Body of pancreas (tissue), 4 donors: Measurements from ENCODE around the gene ACP2. TPM values are rescaled to one million over a fixed set of nuclear protein-coding genes. Genes with fewer than 3 reads are reported as not detected.
"Not testable (repeated sequence)": the region's sequence is repeated elsewhere in the genome, so short reads cannot be mapped to it uniquely, and the experiment has no call there.

Source experiments
- ATAC-seq: fragments of 150-250 bp; one replicate; pipeline ENCODE4 v1.9.1; 2016
- DNase-seq, 4 donors: peaks; one replicate each; pipeline ENCODE4 v3.0.0-alpha.2; 2019
- H3K27ac ChIP-seq, 4 donors: fragments of 200-600 bp; sonication (generic); 1 replicate in 3 of 4; 2 replicates in 1 of 4; pipeline versions ENCODE4 v1.5.1 to v1.6.1; 2016 to 2019; ENCODE audit warnings: mild to moderate bottlenecking in 1 of 4, mixed read lengths in 1 of 4, moderate library complexity in 1 of 4
- H3K27me3 ChIP-seq, 2 donors: fragments of 200-600 bp; sonication (generic); one replicate each; pipeline ENCODE4 v1.6.0; 2016; ENCODE audit warnings: mild to moderate bottlenecking in 1 of 2
- H3K36me3 ChIP-seq, 2 donors: fragments of 200-600 bp; sonication (generic); replicated peaks in 1 of 2; 2 replicates each; pipeline ENCODE4 v1.5.1; 2016; ENCODE audit warnings: low read depth in 2 of 2; ENCODE audit not compliant: insufficient read depth in 1 of 2
- H3K4me1 ChIP-seq: fragments of 200-600 bp; sonication (generic); one replicate; pipeline ENCODE4 v1.6.0; 2016
- H3K4me3 ChIP-seq, 2 donors: fragments of 200-600 bp; sonication (generic); 1 replicate in 1 of 2; 2 replicates in 1 of 2; pipeline ENCODE4 v1.5.1; 2016 to 2019
- H3K9me3 ChIP-seq, 3 donors: fragments of 200-600 bp; sonication (generic); 1 replicate in 2 of 3; 2 replicates in 1 of 3; pipeline ENCODE4 v1.5.1; 2016
- POLR2A ChIP-seq, 3 donors: fragments of 450-650 bp; IDR thresholded peaks; one replicate each; pipeline ENCODE4 v1.6.1; 2016; ENCODE audit warnings: antibody characterized with exemption in 3 of 3, mild to moderate bottlenecking in 2 of 3
- WGBS, 2 donors: methylation state at CpG; one replicate each; pipeline ENCODE4 v1.1.5; 2017; 5-methylcytosine and 5-hydroxymethylcytosine counted together
- intact Hi-C: fragments of 100-400 bp; cut with DNase I; formaldehyde crosslinking; loops from one replicate; pipeline ENCODE4 v1.15.1; 2023
- total RNA-seq, 2 donors: library from RNA; depleted of rRNA; stranded (reverse); fragments of >200 nt; gene quantifications; one replicate each; pipeline ENCODE4 v1.1.0, GENCODE V29; 2016
- TF ChIP-seq, protein P1 (sequence below), 7 experiments: fragments of 450-650 bp in 4 of 7; fragments of 200-600 bp in 3 of 7; sonication (generic) in 3 of 7; IDR thresholded peaks; one replicate each; pipeline ENCODE4 v1.5.1; 2016 to 2019; ENCODE audit warnings: antibody characterized with exemption in 7 of 7

Gene ACP2
- total RNA-seq, 2 donors from 2014 or later, result 31.6 to 43.1 TPM

DNA sequence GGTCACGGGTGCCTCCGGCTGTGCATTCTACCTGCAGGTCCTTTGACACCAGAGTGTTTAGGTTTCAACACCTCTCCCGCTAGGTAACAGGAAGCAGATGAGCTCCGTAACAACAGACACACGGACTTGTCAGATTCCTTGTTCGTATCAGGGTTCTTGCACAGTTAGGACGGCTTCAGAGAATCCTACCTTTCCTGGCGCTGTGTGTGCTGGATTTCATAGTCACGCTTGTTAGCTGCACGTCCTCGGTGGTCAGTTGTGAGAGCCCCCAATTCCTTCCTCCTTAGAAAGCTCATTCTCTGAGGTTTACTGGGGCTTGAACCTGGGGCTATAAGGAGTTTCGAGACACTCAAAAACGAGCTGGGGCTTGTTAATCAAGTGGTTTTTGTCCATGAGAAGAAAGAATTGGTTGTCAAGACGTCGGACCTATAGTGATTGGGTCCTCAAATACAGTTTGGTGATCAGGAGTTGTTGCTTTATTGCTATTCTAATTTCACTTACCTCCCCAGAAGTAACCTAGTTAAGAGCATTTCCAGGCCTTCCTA is 33.2 kb downstream of the ACP2 start:
- peak overlapping the region; percentile 72 to 97 (median 94) for H3K27ac ChIP-seq
- DNase-seq, result no peak
- TF ChIP-seq POLR2A (IDR thresholded peaks at IDR 0.05), result no peak
- TF ChIP-seq, protein P1, sequence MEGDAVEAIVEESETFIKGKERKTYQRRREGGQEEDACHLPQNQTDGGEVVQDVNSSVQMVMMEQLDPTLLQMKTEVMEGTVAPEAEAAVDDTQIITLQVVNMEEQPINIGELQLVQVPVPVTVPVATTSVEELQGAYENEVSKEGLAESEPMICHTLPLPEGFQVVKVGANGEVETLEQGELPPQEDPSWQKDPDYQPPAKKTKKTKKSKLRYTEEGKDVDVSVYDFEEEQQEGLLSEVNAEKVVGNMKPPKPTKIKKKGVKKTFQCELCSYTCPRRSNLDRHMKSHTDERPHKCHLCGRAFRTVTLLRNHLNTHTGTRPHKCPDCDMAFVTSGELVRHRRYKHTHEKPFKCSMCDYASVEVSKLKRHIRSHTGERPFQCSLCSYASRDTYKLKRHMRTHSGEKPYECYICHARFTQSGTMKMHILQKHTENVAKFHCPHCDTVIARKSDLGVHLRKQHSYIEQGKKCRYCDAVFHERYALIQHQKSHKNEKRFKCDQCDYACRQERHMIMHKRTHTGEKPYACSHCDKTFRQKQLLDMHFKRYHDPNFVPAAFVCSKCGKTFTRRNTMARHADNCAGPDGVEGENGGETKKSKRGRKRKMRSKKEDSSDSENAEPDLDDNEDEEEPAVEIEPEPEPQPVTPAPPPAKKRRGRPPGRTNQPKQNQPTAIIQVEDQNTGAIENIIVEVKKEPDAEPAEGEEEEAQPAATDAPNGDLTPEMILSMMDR (IDR thresholded peaks at IDR 0.05), result no peak
- 6 to 12% methylated on average over 4 to 15 of the region's 15 CpGs for WGBS, 2 donors
- peaks cover 39% of the 10 kb centered on the region for H3K4me1 ChIP-seq
- peak overlapping the region in 1 of 2 donors; percentile 37 for H3K4me3 ChIP-seq
- no peaks in the 10 kb centered on the region for H3K36me3 ChIP-seq
- ATAC-seq, result no peak
- no peaks in the 10 kb centered on the region for H3K27me3 ChIP-seq
- intact Hi-C loops, result loop anchor here (5.0 kb wide), 1 partner anchor 38 kb away; the partner anchor contains the start of gene ARFGAP2
- H3K9me3 ChIP-seq, result no peaks in the 10 kb centered on the region

DNA sequence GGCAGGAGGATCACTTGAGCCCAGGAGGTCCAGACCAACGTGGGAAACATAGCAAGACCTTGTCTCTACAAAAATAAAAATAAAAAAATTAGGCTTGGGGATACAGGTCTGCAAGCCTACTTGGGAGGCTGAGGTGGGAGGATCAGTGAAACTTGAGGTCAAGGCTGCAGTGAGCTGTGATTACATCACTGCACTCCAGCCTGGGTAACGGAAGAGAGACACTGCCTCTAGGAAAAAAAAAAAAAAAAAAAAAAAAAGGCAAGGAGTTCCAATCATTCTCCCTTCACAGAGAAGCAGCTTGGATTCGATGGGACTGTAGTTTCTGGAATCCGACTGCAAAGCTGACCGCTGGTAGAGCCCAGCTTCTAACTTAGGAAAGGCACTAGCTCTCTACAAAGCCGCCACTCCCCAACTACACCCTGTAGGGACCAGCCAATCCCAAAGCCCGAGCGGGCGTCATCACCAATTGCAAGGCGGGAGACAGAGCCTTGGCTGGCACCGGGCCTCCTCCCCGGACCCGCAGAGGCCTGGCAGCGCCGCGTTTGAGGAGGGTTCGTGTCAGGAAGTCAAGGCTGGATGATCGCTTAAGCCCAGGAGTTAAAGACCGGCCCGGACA is 34.6 kb downstream of the ACP2 start:
- DNase-seq, result peak; percentile 93 to 96 (median 96)
- Histone ChIP-seq H3K27me3 (no peaks in the 10 kb centered on the region), H3K27ac (peak overlapping the region; percentile 55 to 97 (median 94)), H3K4me3 (peak overlapping the region in 1 of 2 donors; percentile 15), H3K9me3 (no peaks in the 10 kb centered on the region), H3K36me3 (no peaks in the 10 kb centered on the region), H3K4me1 (peaks cover 39% of the 10 kb centered on the region)
- TF ChIP-seq, protein P1 (IDR thresholded peaks at IDR 0.05), result no peak
- TF ChIP-seq POLR2A (IDR thresholded peaks at IDR 0.05), result peak; percentile 65 to 91 (median 89)
- peak; percentile 93 for ATAC-seq
- WGBS, 2 donors, result 7 to 19% methylated on average over 14 to 20 of the region's 20 CpGs
- intact Hi-C loops, result no loop called here

DNA sequence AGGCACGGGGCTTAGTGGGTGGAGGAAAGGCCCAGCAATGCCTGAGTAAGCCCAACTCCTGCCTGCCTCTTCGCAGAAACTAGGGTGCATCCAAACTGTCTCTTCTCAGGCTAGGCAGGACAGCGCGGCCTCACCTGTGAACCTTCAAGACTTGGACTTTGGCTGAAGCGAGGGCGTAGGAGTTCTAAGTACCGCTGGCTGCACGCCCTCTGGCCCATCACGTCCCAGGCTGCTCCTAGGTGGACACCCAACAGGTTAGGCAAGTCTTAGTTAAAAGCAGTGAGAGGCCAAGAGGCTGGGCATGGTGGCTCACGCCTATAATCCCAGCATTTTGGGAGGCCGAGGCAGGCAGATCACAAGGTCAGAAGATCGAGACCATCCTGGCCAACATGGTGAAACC is 35.7 kb downstream of the ACP2 start:
- DNase-seq, result peak in 2 of 4 donors; percentile 25 to 50

DNA sequence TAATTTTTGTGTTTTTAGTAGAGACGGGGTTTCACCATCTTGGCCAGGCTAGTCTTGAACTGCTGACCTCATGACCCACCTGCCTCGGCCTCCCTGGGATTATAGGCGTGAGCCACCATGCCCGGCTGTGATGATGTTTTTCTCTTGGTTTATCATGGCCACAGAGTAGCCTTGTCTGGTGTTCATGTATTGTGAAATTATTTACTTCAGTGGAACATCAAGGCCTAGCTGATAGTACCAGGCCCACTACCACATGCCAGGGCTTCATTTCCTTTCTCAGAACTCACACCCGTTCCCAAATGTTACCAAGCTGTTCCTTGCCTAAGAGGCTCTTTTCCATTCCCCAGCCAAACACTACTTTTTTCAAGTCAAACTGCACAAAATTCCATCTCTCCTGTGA is 40.0 kb downstream of the ACP2 start:
- H3K4me1 ChIP-seq, result peaks cover 10% of the 10 kb centered on the region
- ATAC-seq (no peak), DNase-seq (no peak)
- H3K27me3 ChIP-seq, result no peaks in the 10 kb centered on the region
- H3K4me3 ChIP-seq, result no peak overlapping the region
- no peaks in the 10 kb centered on the region for H3K36me3 ChIP-seq
- WGBS, 2 donors, result 92 to 94% methylated on average over 5 of the region's 5 CpGs
- intact Hi-C loops, result no loop called here
- no peak overlapping the region for H3K27ac ChIP-seq
- no peaks in the 10 kb centered on the region for H3K9me3 ChIP-seq
- TF ChIP-seq, protein P1 (IDR thresholded peaks at IDR 0.05), result no peak
- TF ChIP-seq POLR2A (IDR thresholded peaks at IDR 0.05), result no peak

More for the DNA sequence above, 35.7 kb downstream of the ACP2 start:
- no peak for TF ChIP-seq POLR2A (IDR thresholded peaks at IDR 0.05)
- TF ChIP-seq, protein P1 (IDR thresholded peaks at IDR 0.05), result no peak
- peaks cover 35% of the 10 kb centered on the region for H3K4me1 ChIP-seq
- intact Hi-C loops, result no loop called here
- H3K9me3 ChIP-seq, result no peaks in the 10 kb centered on the region
- no peaks in the 10 kb centered on the region for H3K27me3 ChIP-seq
- ATAC-seq, result no peak
- no peak overlapping the region for H3K27ac ChIP-seq
- 80% methylated on average over 12 of the region's 12 CpGs; no CpG with 5 or more reads in 1 of the 2 donors for WGBS, 2 donors
- H3K4me3 ChIP-seq, result no peak overlapping the region
- no peaks in the 10 kb centered on the region for H3K36me3 ChIP-seq

DNA sequence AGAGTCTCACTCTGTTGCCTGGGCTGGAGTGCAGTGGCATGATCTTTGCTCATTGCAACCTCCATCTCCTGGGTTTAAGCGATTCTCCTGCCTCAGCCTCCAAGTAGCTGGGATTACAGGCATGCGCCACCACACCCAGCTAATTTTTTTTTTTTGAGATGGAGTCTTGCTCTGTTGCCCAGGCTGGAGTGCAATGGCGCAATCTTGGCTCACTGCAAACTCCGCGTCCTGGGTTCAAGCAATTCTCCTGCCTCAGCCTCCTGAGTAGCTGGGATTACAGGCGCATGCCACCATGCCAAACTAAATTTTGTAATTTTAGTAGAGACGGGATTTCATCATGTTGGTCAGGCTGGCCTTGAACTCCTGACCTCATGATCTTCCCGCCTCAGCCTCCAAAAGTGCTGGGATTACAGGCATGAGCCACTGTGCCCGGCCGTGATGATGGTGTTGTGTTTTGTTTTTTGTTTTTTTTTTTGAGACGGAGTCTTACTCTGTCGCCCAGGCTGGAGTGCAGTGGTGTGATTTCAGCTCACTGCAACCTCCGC is 40.5 kb downstream of the ACP2 start:
- H3K4me3 ChIP-seq, H3K27ac ChIP-seq, intact Hi-C loops, H3K9me3 ChIP-seq, H3K4me1 ChIP-seq, DNase-seq, H3K36me3 ChIP-seq, H3K27me3 ChIP-seq, ATAC-seq: not testable (repeated sequence)
- WGBS, 2 donors, result 85 to 92% methylated on average over 13 of the region's 13 CpGs
